ENCODE data around the gene EHD2. TPM values are rescaled to one million over a fixed set of nuclear protein-coding genes. Genes with fewer than 3 reads are reported as not detected.

The EHD2 gene
- total and polyA plus RNA-seq, 2 of the 4 experiments (the other 2 are of a cell fraction), result 35.3 to 181 TPM

DNA sequence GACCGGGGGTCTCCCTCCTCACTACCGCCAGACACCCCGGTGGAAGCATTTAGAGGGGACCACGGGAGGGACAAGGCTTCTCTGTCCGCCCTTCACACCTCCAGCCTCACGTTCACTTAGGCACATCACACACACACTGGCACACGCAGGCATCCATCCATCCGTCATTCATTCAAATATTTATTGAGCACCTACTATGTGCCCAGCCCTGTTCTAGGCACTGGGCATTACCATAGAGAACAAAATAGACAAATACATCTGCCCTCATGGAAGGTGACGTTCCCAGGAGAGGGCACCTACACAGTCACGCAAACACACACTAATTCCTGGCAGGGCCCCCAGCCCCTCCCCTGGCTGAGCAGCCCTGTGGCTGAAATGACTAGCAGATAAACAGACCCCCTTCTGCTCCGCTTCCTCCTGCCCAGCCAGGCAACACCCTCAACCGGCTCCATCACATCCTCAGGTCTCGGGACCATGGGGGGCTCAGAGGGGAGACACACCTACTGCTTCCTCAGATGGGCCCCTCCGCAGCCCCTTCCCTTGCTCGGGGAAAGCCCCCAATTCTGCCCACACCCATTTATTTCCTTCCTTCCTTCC lies 28.4 kb downstream of the EHD2 start:
- Histone ChIP-seq H3K27ac (ENCODE audit: insufficient read depth, low read length) (peak overlapping the region; percentile 44), H3K4me2 (ENCODE audit: low read depth, low read length) (no peak overlapping the region), H2BK5ac (ENCODE audit: low read depth, low read length, poor library complexity, severe bottlenecking) (peak overlapping the region; percentile 14), H3K36me3 (ENCODE audit: control insufficient read depth, insufficient read depth, low read length) (peaks cover 48% of the 10 kb centered on the region), H3K4ac (ENCODE audit: low read depth, low read length) (peak overlapping the region; percentile 19; the same call in 1 of the 2 replicates), H2BK120ac (ENCODE audit: low read depth, low read length) (peak overlapping the region; percentile 12; the same call in 1 of the 2 replicates), H2AFZ (replicated peaks; ENCODE audit: low read length, poor library complexity) (no peak overlapping the region), H3K9me1 (ENCODE audit: insufficient read depth, low read length) (0 out of 2 replicates have a peak, but pooled peaks cover 4% of the 10 kb centered on the region), H3K56ac (ENCODE audit: extremely low read depth, insufficient read depth, low read length) (no peak overlapping the region), H4K91ac (ENCODE audit: insufficient read depth, low read depth, low read length) (no peak overlapping the region; the same call in 1 of the 2 replicates), H3K4me3 (ENCODE audit: insufficient read depth, low read depth, low read length) (no peak overlapping the region), H2AK9ac (replicated peaks; ENCODE audit: low read depth, low read length, poor library complexity) (peak overlapping the region; percentile 65), H3K9me3 (ENCODE audit: control insufficient read depth, insufficient read depth, low read length) (peaks cover 2% of the 10 kb centered on the region; the same call in 1 of the 2 replicates), H3K27me3 (ENCODE audit: control insufficient read depth, insufficient read depth, low read length) (no peaks in the 10 kb centered on the region), H4K8ac (ENCODE audit: low read depth in 2 of 2, low read length in 2 of 2) (0 out of 4 replicates have a peak overlapping the region, but pooled peaks of 1 of the 2 experiments have one; percentile 19), H3K23ac (ENCODE audit: low read depth, low read length) (no peak overlapping the region), H4K5ac (ENCODE audit: low read depth, low read length) (no peak overlapping the region), H2BK15ac (ENCODE audit: low read depth, low read length) (peak overlapping the region; percentile 62; the same call in 1 of the 3 replicates), H3K14ac (replicated peaks; ENCODE audit: low read depth, low read length) (no peak overlapping the region), H3K79me1 (ENCODE audit: low read depth in 1 of 2, low read length in 2 of 2) (peaks cover 15 to 64% of the 10 kb centered on the region in 2 experiments), H2BK20ac (ENCODE audit: low read depth, low read length) (no peak overlapping the region), H3K4me1 (ENCODE audit: control insufficient read depth, insufficient read depth, low read length) (peaks cover 13% of the 10 kb centered on the region), H2AK5ac (ENCODE audit: low read depth, low read length) (peak overlapping the region; percentile 17), H3K9ac (ENCODE audit: low read depth, low read length) (no peak overlapping the region), H3K18ac (ENCODE audit: low read depth, low read length) (no peak overlapping the region), H4K20me1 (ENCODE audit: insufficient read depth, low read length) (peaks cover 14% of the 10 kb centered on the region)
- CTCF ChIA-PET, result no interaction called here
- WGBS, 2 experiments (ENCODE audit: extremely low coverage in 2 of 2, insufficient read length in 1 of 2), result 91% methylated on average over 9 of the region's 15 CpGs; no CpG with 5 or more reads in 1 of the 2 experiments
- dilution Hi-C loops (cut with HindIII; ENCODE audit: low sequenced_read_pairs, unreplicated experiment) (no loop called here), intact Hi-C loops (cut with micrococcal nuclease) (no loop called here), in situ Hi-C loops (cut with MboI; ENCODE audit: low sequenced_read_pairs) (no loop called here)
- no peak for ATAC-seq (ENCODE audit: low read depth)
- POLR2A ChIA-PET (ENCODE audit: unreplicated experiment), result no interaction called here
- BruUV-seq (replicated peaks), result no TSS peak
- TF ChIP-seq, protein P1, sequence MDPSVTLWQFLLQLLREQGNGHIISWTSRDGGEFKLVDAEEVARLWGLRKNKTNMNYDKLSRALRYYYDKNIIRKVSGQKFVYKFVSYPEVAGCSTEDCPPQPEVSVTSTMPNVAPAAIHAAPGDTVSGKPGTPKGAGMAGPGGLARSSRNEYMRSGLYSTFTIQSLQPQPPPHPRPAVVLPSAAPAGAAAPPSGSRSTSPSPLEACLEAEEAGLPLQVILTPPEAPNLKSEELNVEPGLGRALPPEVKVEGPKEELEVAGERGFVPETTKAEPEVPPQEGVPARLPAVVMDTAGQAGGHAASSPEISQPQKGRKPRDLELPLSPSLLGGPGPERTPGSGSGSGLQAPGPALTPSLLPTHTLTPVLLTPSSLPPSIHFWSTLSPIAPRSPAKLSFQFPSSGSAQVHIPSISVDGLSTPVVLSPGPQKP (IDR thresholded peaks at IDR 0.05; ENCODE audit: borderline replicate concordance, low read depth, low read length), result no peak
- TF ChIP-seq SMC3 (IDR thresholded peaks at IDR 0.05; ENCODE audit: low read depth, low read length) (no peak), RFX5 (IDR thresholded peaks at IDR 0.05; ENCODE audit: low read depth, low read length) (no peak), POLR2A (IDR thresholded peaks at IDR 0.05; ENCODE audit: low read depth, low read length) (no peak), MAFK (IDR thresholded peaks at IDR 0.05; ENCODE audit: low read depth, low read length) (no peak), CEBPB (IDR thresholded peaks at IDR 0.05; ENCODE audit: low read depth, low read length) (no peak), RCOR1 (IDR thresholded peaks at IDR 0.05; ENCODE audit: insufficient replicate concordance, low read length) (no peak), BHLHE40 (IDR thresholded peaks at IDR 0.05; ENCODE audit: low read depth, low read length) (no peak)
- TF ChIP-seq, protein P2, sequence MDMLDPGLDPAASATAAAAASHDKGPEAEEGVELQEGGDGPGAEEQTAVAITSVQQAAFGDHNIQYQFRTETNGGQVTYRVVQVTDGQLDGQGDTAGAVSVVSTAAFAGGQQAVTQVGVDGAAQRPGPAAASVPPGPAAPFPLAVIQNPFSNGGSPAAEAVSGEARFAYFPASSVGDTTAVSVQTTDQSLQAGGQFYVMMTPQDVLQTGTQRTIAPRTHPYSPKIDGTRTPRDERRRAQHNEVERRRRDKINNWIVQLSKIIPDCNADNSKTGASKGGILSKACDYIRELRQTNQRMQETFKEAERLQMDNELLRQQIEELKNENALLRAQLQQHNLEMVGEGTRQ (IDR thresholded peaks at IDR 0.05; ENCODE audit: low read depth, low read length), result no peak
- TF ChIP-seq, protein P3, sequence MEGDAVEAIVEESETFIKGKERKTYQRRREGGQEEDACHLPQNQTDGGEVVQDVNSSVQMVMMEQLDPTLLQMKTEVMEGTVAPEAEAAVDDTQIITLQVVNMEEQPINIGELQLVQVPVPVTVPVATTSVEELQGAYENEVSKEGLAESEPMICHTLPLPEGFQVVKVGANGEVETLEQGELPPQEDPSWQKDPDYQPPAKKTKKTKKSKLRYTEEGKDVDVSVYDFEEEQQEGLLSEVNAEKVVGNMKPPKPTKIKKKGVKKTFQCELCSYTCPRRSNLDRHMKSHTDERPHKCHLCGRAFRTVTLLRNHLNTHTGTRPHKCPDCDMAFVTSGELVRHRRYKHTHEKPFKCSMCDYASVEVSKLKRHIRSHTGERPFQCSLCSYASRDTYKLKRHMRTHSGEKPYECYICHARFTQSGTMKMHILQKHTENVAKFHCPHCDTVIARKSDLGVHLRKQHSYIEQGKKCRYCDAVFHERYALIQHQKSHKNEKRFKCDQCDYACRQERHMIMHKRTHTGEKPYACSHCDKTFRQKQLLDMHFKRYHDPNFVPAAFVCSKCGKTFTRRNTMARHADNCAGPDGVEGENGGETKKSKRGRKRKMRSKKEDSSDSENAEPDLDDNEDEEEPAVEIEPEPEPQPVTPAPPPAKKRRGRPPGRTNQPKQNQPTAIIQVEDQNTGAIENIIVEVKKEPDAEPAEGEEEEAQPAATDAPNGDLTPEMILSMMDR (conservative IDR thresholded peaks at IDR 0.05; ENCODE audit: low read depth, low read length), result no peak
- DNase-seq, result no peak

Data from IMR-90 (cell line).